Tibial nerve (tissue), 3 donors: Measurements from ENCODE around the gene NFKBIL1.

Experiments used
- POLR2A ChIP-seq, 2 donors: fragments of 450-650 bp; IDR thresholded peaks; one replicate each; pipeline ENCODE4 v1.6.1; 2017; ENCODE audit warnings: antibody characterized with exemption in 2 of 2, mild to moderate bottlenecking in 2 of 2, moderate library complexity in 2 of 2
- TF ChIP-seq, protein P1 (sequence below), 5 experiments: fragments of 200-600 bp in 3 of 5; fragments of 450-650 bp in 2 of 5; sonication (generic) in 3 of 5; IDR thresholded peaks; one replicate each; pipeline ENCODE4 v1.5.1; 2016 to 2019; ENCODE audit warnings: antibody characterized with exemption in 5 of 5, mild to moderate bottlenecking in 3 of 5, moderate library complexity in 2 of 5

DNA sequence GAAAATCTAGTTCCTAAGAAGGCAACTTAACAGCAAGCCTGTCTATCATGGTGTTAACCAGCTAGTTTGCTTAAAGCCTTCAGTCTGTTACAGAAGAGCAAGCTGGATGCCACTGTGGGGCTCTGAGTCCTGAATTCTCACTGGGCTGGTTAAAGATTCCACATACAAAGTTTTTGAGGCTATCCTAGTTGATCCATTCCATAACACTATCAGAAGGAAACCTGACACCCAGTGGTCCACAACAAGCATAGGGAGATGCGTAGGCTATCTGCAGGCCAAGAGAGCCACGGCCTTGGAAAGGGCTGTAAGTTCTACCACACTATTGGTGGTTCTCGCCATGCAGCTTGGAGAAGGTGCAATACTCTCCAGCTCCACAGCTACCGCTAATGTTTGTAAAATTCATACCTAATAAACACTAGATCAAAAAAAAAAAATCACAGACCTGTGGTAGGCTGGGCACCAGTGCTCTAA, 19.1 kb upstream of the NFKBIL1 start:
- no peak for TF ChIP-seq POLR2A (IDR thresholded peaks at IDR 0.05)
- TF ChIP-seq, protein P1, sequence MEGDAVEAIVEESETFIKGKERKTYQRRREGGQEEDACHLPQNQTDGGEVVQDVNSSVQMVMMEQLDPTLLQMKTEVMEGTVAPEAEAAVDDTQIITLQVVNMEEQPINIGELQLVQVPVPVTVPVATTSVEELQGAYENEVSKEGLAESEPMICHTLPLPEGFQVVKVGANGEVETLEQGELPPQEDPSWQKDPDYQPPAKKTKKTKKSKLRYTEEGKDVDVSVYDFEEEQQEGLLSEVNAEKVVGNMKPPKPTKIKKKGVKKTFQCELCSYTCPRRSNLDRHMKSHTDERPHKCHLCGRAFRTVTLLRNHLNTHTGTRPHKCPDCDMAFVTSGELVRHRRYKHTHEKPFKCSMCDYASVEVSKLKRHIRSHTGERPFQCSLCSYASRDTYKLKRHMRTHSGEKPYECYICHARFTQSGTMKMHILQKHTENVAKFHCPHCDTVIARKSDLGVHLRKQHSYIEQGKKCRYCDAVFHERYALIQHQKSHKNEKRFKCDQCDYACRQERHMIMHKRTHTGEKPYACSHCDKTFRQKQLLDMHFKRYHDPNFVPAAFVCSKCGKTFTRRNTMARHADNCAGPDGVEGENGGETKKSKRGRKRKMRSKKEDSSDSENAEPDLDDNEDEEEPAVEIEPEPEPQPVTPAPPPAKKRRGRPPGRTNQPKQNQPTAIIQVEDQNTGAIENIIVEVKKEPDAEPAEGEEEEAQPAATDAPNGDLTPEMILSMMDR (IDR thresholded peaks at IDR 0.05): no peak
